Measurements from ENCODE around the gene EP300.
"Not testable (repeated sequence)": the region's sequence is repeated elsewhere in the genome, so short reads cannot be mapped to it uniquely, and the experiment has no call there.

Gene EP300

GRCh38 chr22:41092023-41092817, at the start of gene EP300:
Gene EP300 (plus strand): TSS chr22:41092592. CDS start chr22:41093005, 413 bp downstream.
- H3K27ac ChIP-seq, result peak within 1 kb of the TSS; percentile 97
- DNase-seq (ENCODE audit: low read depth, low spot score), result no peak

GRCh38 chr22:41043722-41044121, 48.7 kb upstream of the EP300 start:
- no peak overlapping the region for H3K27ac ChIP-seq
- no peak for DNase-seq (ENCODE audit: low read depth, low spot score)

- DNase-seq (ENCODE audit: low read depth, low spot score); H3K27ac ChIP-seq: not testable (repeated sequence)
These were observed 46.8 kb upstream of the EP300 start for GRCh38 chr22:41045575-41045974.

- no peak for DNase-seq (ENCODE audit: low read depth, low spot score)
- no peak overlapping the region for H3K27ac ChIP-seq
These were observed 44.6 kb upstream of the EP300 start for GRCh38 chr22:41047801-41048211.

GRCh38 chr22:41048345-41048744, 44.0 kb upstream of the EP300 start:
- not testable (repeated sequence) for DNase-seq (ENCODE audit: low read depth, low spot score); H3K27ac ChIP-seq

- no peak overlapping the region for H3K27ac ChIP-seq
- DNase-seq (ENCODE audit: low read depth, low spot score), result no peak
These were observed 43.3 kb upstream of the EP300 start for GRCh38 chr22:41048791-41049717.

GRCh38 chr22:41049795-41050194, 42.6 kb upstream of the EP300 start:
- not testable (repeated sequence) for DNase-seq (ENCODE audit: low read depth, low spot score); H3K27ac ChIP-seq

GRCh38 chr22:41050883-41051282, 41.5 kb upstream of the EP300 start:
- no peak overlapping the region for H3K27ac ChIP-seq

GRCh38 chr22:41052661-41053490, 39.5 kb upstream of the EP300 start:
- peak; percentile 22 for DNase-seq (ENCODE audit: low read depth, low spot score)
- no peak overlapping the region for H3K27ac ChIP-seq

More at GRCh38 chr22:41050883-41051282, 41.5 kb upstream of the EP300 start:
- DNase-seq (ENCODE audit: low read depth, low spot score), result no peak

- H3K27ac ChIP-seq, result no peak overlapping the region
- no peak for DNase-seq (ENCODE audit: low read depth, low spot score)
These were observed 35.3 kb upstream of the EP300 start for GRCh38 chr22:41057076-41057475.

- no peak for DNase-seq (ENCODE audit: low read depth, low spot score)
- H3K27ac ChIP-seq, result no peak overlapping the region
These were observed 30.2 kb upstream of the EP300 start for GRCh38 chr22:41062146-41062545.

GRCh38 chr22:41064326-41064725, 28.1 kb upstream of the EP300 start:
- H3K27ac ChIP-seq; DNase-seq (ENCODE audit: low read depth, low spot score): not testable (repeated sequence)

- not testable (repeated sequence) for H3K27ac ChIP-seq; DNase-seq (ENCODE audit: low read depth, low spot score)
These were observed 26.1 kb upstream of the EP300 start for GRCh38 chr22:41066341-41066740.

- not testable (repeated sequence) for DNase-seq (ENCODE audit: low read depth, low spot score); H3K27ac ChIP-seq
These were observed 24.4 kb upstream of the EP300 start for GRCh38 chr22:41067968-41068367.

- no peak for DNase-seq (ENCODE audit: low read depth, low spot score)
- no peak overlapping the region for H3K27ac ChIP-seq
These were observed 21.6 kb upstream of the EP300 start for GRCh38 chr22:41070665-41071331.

- no peak overlapping the region for H3K27ac ChIP-seq
- DNase-seq (ENCODE audit: low read depth, low spot score), result no peak
These were observed 18.3 kb upstream of the EP300 start for GRCh38 chr22:41074061-41074460.

GRCh38 chr22:41074466-41074865, 17.9 kb upstream of the EP300 start:
- DNase-seq (ENCODE audit: low read depth, low spot score), result no peak
- H3K27ac ChIP-seq, result no peak overlapping the region

GRCh38 chr22:41074941-41075710, 17.3 kb upstream of the EP300 start:
- no peak for DNase-seq (ENCODE audit: low read depth, low spot score)
- H3K27ac ChIP-seq, result no peak overlapping the region

- DNase-seq (ENCODE audit: low read depth, low spot score), result no peak
These were observed 16.4 kb upstream of the EP300 start for GRCh38 chr22:41075946-41076345.

More at GRCh38 chr22:41075946-41076345, 16.4 kb upstream of the EP300 start:
- no peak overlapping the region for H3K27ac ChIP-seq

Data from epithelial cell of prostate (primary cell).